H9 (cell line): Measurements from ENCODE around the gene TRABD2B. TPM values are rescaled to one million over a fixed set of nuclear protein-coding genes. Genes with fewer than 3 reads are reported as not detected.

Experiments
- DNase-seq: peaks from one replicate; pipeline ENCODE4 v3.0.0-alpha.2; 2017
- H2AFZ ChIP-seq: one replicate; pipeline ENCODE4 v1.6.1; 2013; ENCODE audit warnings: mild to moderate bottlenecking, low read length, control low read depth, moderate library complexity
- H2AK5ac ChIP-seq: 2 replicates; pipeline ENCODE4 v1.6.1; 2013; ENCODE audit warnings: low read length, control low read depth, mixed read lengths; ENCODE audit not compliant: insufficient read length
- H2BK120ac ChIP-seq: one replicate; pipeline ENCODE4 v1.6.1; 2013; ENCODE audit warnings: low read depth, mild to moderate bottlenecking, low read length, control low read depth, inconsistent platforms; ENCODE audit not compliant: poor library complexity, severe bottlenecking
- H2BK12ac ChIP-seq: 2 replicates; pipeline ENCODE4 v1.6.1; 2013; ENCODE audit warnings: low read length, control low read depth, mixed read lengths, low read depth; ENCODE audit not compliant: insufficient read length
- H2BK15ac ChIP-seq: 2 replicates; pipeline ENCODE4 v1.6.1; 2013; ENCODE audit warnings: low read depth, low read length, control low read depth
- H2BK20ac ChIP-seq: one replicate; pipeline ENCODE4 v1.6.1; 2013; ENCODE audit warnings: low read depth, mild to moderate bottlenecking, low read length, control low read depth, inconsistent platforms; ENCODE audit not compliant: poor library complexity, severe bottlenecking
- H2BK5ac ChIP-seq: 2 replicates; pipeline ENCODE4 v1.6.1; 2013; ENCODE audit warnings: low read length, control low read depth, mixed read lengths; ENCODE audit not compliant: insufficient read length
- H3K14ac ChIP-seq: 2 replicates; pipeline ENCODE4 v1.6.1; 2013; ENCODE audit warnings: low read length, control low read depth; ENCODE audit not compliant: insufficient read depth
- H3K18ac ChIP-seq: 2 replicates; pipeline ENCODE4 v1.6.1; 2013; ENCODE audit warnings: low read depth, mild to moderate bottlenecking, mixed read lengths, low read length, control low read depth; ENCODE audit not compliant: insufficient read length
- H3K23ac ChIP-seq: 2 replicates; pipeline ENCODE4 v1.6.1; 2013; ENCODE audit warnings: low read length, control low read depth, mixed read lengths, low read depth; ENCODE audit not compliant: insufficient read length
- H3K23me2 ChIP-seq: 2 replicates; pipeline ENCODE4 v1.6.1; 2013; ENCODE audit warnings: low read depth, mild to moderate bottlenecking, mixed read lengths, low read length, control low read depth; ENCODE audit not compliant: insufficient read length, poor library complexity, severe bottlenecking
- H3K27ac ChIP-seq: 2 replicates; pipeline ENCODE4 v1.5.1; 2013; ENCODE audit warnings: low read length, control low read depth, mixed read lengths, low read depth; ENCODE audit not compliant: insufficient read length
- H3K27me3 ChIP-seq: 2 replicates; pipeline ENCODE4 v1.6.1; 2013; ENCODE audit warnings: low read length, control low read depth, inconsistent platforms; ENCODE audit not compliant: insufficient read depth
- H3K4ac ChIP-seq: 2 replicates; pipeline ENCODE4 v1.6.1; 2013; ENCODE audit warnings: low read depth, mild to moderate bottlenecking, control low read depth, inconsistent platforms, low read length, moderate library complexity
- H3K4me1 ChIP-seq: 2 replicates; pipeline ENCODE4 v1.6.1; 2013; ENCODE audit warnings: low read length, control low read depth, inconsistent platforms; ENCODE audit not compliant: insufficient read depth
- H3K4me2 ChIP-seq: 2 replicates; pipeline ENCODE4 v1.6.1; 2013; ENCODE audit warnings: low read length, control low read depth, mixed read lengths; ENCODE audit not compliant: insufficient read length, insufficient read depth
- H3K56ac ChIP-seq: 2 replicates; pipeline ENCODE4 v1.6.1; 2013; ENCODE audit warnings: low read depth, mild to moderate bottlenecking, mixed read lengths, low read length, control low read depth; ENCODE audit not compliant: insufficient read length
- H3K79me1 ChIP-seq: 2 replicates; pipeline ENCODE4 v1.6.1; 2013; ENCODE audit warnings: low read depth, mild to moderate bottlenecking, moderate library complexity, low read length, control low read depth, inconsistent platforms; ENCODE audit not compliant: insufficient read depth, poor library complexity, severe bottlenecking
- H3K79me2 ChIP-seq: 2 replicates; pipeline ENCODE4 v1.6.1; 2013; ENCODE audit warnings: low read length, control low read depth, inconsistent platforms; ENCODE audit not compliant: insufficient read depth
- H3K9ac ChIP-seq: 2 replicates; pipeline ENCODE4 v1.6.1; 2013; ENCODE audit warnings: low read length, control low read depth, mixed read lengths; ENCODE audit not compliant: insufficient read length; ENCODE audit errors: extremely low read depth
- H3K9me3 ChIP-seq: one replicate; pipeline ENCODE4 v1.6.1; 2013; ENCODE audit warnings: low read depth, low read length, inconsistent platforms; ENCODE audit not compliant: control insufficient read depth
- H3T11ph ChIP-seq: one replicate; pipeline ENCODE4 v1.6.1; 2013; ENCODE audit warnings: mild to moderate bottlenecking, low read length, control low read depth, inconsistent platforms
- H4K20me1 ChIP-seq: one replicate; pipeline ENCODE4 v1.6.1; 2013; ENCODE audit not compliant: control insufficient read depth, insufficient read length, insufficient read depth
- H4K5ac ChIP-seq: 2 replicates; pipeline ENCODE4 v1.6.1; 2013; ENCODE audit warnings: low read depth, mild to moderate bottlenecking, mixed read lengths, low read length, control low read depth; ENCODE audit not compliant: insufficient read length
- H4K8ac ChIP-seq: replicated peaks from 2 replicates; pipeline ENCODE4 v1.6.1; 2013; ENCODE audit warnings: low read length, control low read depth, mixed read lengths, low read depth; ENCODE audit not compliant: insufficient read length
- H4K91ac ChIP-seq: 2 replicates; pipeline ENCODE4 v1.6.1; 2013; ENCODE audit warnings: low read depth, mild to moderate bottlenecking, moderate library complexity, mixed read lengths, low read length, control low read depth; ENCODE audit not compliant: insufficient read length
- H3K27ac Mint-ChIP-seq, 3 experiments: 2 replicates in 2 of 3; 3 replicates in 1 of 3; pipeline ENCODE4 v1.8.0; 2020 to 2021; ENCODE audit warnings: mixed read lengths in 3 of 3, mild to moderate bottlenecking in 1 of 3, moderate library complexity in 1 of 3
- H3K27me3 Mint-ChIP-seq: 2 replicates; pipeline ENCODE4 v1.8.0; 2021; ENCODE audit warnings: low read depth, mild to moderate bottlenecking, moderate library complexity, mixed read lengths
- H3K36me3 Mint-ChIP-seq, 3 experiments: 2 replicates in 2 of 3; 3 replicates in 1 of 3; pipeline ENCODE4 v1.8.0; 2020 to 2021; ENCODE audit warnings: low read depth in 3 of 3, mixed read lengths in 3 of 3; ENCODE audit not compliant: insufficient read depth in 1 of 3
- H3K4me1 Mint-ChIP-seq, 2 experiments: 2 replicates each; pipeline ENCODE4 v1.8.0; 2020; ENCODE audit warnings: mixed read lengths in 2 of 2
- H3K4me3 Mint-ChIP-seq, 2 experiments: 2 replicates in 1 of 2; 3 replicates in 1 of 2; pipeline ENCODE4 v1.8.0; 2020 to 2021; ENCODE audit warnings: mild to moderate bottlenecking in 2 of 2, mixed read lengths in 2 of 2, moderate library complexity in 1 of 2
- H3K9me3 Mint-ChIP-seq, 2 experiments: 2 replicates in 1 of 2; 3 replicates in 1 of 2; pipeline ENCODE4 v1.8.0; 2020; ENCODE audit warnings: mild to moderate bottlenecking in 2 of 2, mixed read lengths in 2 of 2, moderate library complexity in 1 of 2
- WGBS: extraction: QIAGEN DNeasy Blood & Tissue Kit; methylation state at CpG from one replicate; pipeline ENCODE4 v1.1.7; 2013; ENCODE audit warnings: missing lambda C conversion rate, low lambda C conversion rate, mixed read lengths; ENCODE audit not compliant: insufficient read length; ENCODE audit errors: extremely low coverage; 5-methylcytosine and 5-hydroxymethylcytosine counted together
- total RNA-seq: library from RNA; stranded (reverse); gene quantifications from 2 replicates; pipeline ENCODE4 v1.2.1, GENCODE V29; 2021
- TF ChIP-seq, protein P1 (sequence below): fragments of 200-600 bp; sonication (generic); conservative IDR thresholded peaks from 3 replicates; pipeline ENCODE4 v1.8.0; 2021; ENCODE audit warnings: antibody characterized with exemption, mild to moderate bottlenecking

Gene TRABD2B
- total RNA-seq, 1 experiment from 2014 or later = 2.3 TPM

DNA sequence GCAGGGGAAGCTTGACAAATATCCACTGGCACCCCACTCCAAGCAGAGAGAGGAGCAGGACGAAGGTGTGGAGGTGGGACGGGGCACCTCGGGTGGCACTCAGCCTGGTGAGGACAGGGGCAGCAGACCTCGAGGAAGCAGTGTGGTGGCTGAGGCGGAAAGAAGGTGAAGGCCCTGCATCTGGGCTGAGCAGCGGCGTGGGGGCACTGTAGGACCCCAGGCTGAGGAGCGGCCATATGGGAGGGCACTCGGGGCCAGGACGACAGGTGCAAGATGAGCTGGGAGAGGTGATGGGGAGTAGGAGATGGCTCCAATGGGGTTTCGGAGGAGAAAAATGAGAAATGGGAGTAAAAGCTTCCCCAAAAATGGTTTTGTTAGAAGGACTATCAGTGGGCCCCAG lies 224.9 kb downstream of the TRABD2B start:
- no peaks in the 10 kb centered on the region for H3K9me3 ChIP-seq
- no peaks in the 10 kb centered on the region for H3K79me1 ChIP-seq
- DNase-seq = no peak
- no peaks in the 10 kb centered on the region for H3K79me2 ChIP-seq
- no peak overlapping the region for H3K9ac ChIP-seq
- H2AK5ac ChIP-seq = no peak overlapping the region
- H3K18ac ChIP-seq = no peak overlapping the region
- H2BK5ac ChIP-seq = no peak overlapping the region
- peaks cover 2% of the 10 kb centered on the region for H3K27me3 Mint-ChIP-seq
- H2BK120ac ChIP-seq = no peak overlapping the region
- H3K27ac ChIP-seq = no peak overlapping the region
- no peak overlapping the region; the same call in 1 of the 2 replicates for H3K14ac ChIP-seq
- no CpG with 5 or more reads among the region's 11 CpGs for WGBS
- H3K36me3 Mint-ChIP-seq = no peaks in the 10 kb centered on the region; a peak in 2 of 7 replicates
- H4K5ac ChIP-seq = no peak overlapping the region
- no peak overlapping the region for H2BK15ac ChIP-seq
- no peak overlapping the region for H3K4me3 Mint-ChIP-seq
- H3K4me2 ChIP-seq = no peak overlapping the region
- no peaks in the 10 kb centered on the region for H3K23me2 ChIP-seq
- H3K4me1 Mint-ChIP-seq = peaks cover 18 to 23% of the 10 kb centered on the region in 2 experiments
- no peak overlapping the region for H2BK12ac ChIP-seq
- H4K20me1 ChIP-seq = no peaks in the 10 kb centered on the region
- no peak overlapping the region for H2BK20ac ChIP-seq
- peak overlapping the region in 2 of 3 experiments; percentile 9 to 18; a peak in 1 of 7 replicates for H3K27ac Mint-ChIP-seq
- peaks cover 4% of the 10 kb centered on the region; the same call in 1 of the 2 replicates for H3K4me1 ChIP-seq
- no peaks in the 10 kb centered on the region for H3K27me3 ChIP-seq
- TF ChIP-seq, protein P1, sequence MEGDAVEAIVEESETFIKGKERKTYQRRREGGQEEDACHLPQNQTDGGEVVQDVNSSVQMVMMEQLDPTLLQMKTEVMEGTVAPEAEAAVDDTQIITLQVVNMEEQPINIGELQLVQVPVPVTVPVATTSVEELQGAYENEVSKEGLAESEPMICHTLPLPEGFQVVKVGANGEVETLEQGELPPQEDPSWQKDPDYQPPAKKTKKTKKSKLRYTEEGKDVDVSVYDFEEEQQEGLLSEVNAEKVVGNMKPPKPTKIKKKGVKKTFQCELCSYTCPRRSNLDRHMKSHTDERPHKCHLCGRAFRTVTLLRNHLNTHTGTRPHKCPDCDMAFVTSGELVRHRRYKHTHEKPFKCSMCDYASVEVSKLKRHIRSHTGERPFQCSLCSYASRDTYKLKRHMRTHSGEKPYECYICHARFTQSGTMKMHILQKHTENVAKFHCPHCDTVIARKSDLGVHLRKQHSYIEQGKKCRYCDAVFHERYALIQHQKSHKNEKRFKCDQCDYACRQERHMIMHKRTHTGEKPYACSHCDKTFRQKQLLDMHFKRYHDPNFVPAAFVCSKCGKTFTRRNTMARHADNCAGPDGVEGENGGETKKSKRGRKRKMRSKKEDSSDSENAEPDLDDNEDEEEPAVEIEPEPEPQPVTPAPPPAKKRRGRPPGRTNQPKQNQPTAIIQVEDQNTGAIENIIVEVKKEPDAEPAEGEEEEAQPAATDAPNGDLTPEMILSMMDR = no peak
- H3K4ac ChIP-seq = no peak overlapping the region
- H3K23ac ChIP-seq = no peak overlapping the region
- H3K56ac ChIP-seq = no peak overlapping the region
- no peak overlapping the region for H3T11ph ChIP-seq
- no peak overlapping the region for H4K91ac ChIP-seq
- H4K8ac ChIP-seq = no peak overlapping the region
- H2AFZ ChIP-seq = no peak overlapping the region
- no peaks in the 10 kb centered on the region for H3K9me3 Mint-ChIP-seq
